Glutamatergic neuron (in vitro differentiated cells): ENCODE measurements around the gene AMELY. TPM values are rescaled to one million over a fixed set of nuclear protein-coding genes. Genes with fewer than 3 reads are reported as not detected.

Experiments used
- DNase-seq: peaks from one replicate; pipeline ENCODE4 v3.0.0; 2022
- H3K27ac Mint-ChIP-seq: one replicate; pipeline ENCODE4 v1.8.0; 2020; ENCODE audit warnings: mild to moderate bottlenecking, mixed read lengths, inconsistent platforms; ENCODE audit not compliant: unreplicated experiment
- H3K27me3 Mint-ChIP-seq: one replicate; pipeline ENCODE4 v1.8.0; 2020; ENCODE audit warnings: mild to moderate bottlenecking, moderate library complexity, mixed read lengths, inconsistent platforms; ENCODE audit not compliant: unreplicated experiment
- H3K36me3 Mint-ChIP-seq: one replicate; pipeline ENCODE4 v1.8.0; 2020; ENCODE audit warnings: mild to moderate bottlenecking, mixed read lengths, inconsistent platforms; ENCODE audit not compliant: unreplicated experiment
- H3K4me1 Mint-ChIP-seq: one replicate; pipeline ENCODE4 v1.8.0; 2020; ENCODE audit warnings: mild to moderate bottlenecking, low read depth, mixed read lengths, inconsistent platforms; ENCODE audit not compliant: unreplicated experiment
- H3K4me3 Mint-ChIP-seq: one replicate; pipeline ENCODE4 v1.8.0; 2020; ENCODE audit warnings: mild to moderate bottlenecking, mixed read lengths, inconsistent platforms; ENCODE audit not compliant: unreplicated experiment
- H3K9me3 Mint-ChIP-seq: one replicate; pipeline ENCODE4 v1.8.0; 2020; ENCODE audit warnings: mild to moderate bottlenecking, moderate library complexity, mixed read lengths, inconsistent platforms; ENCODE audit not compliant: unreplicated experiment
- total RNA-seq: library from RNA; stranded (reverse); fragmentation: NEBNext Ultra II Directional; extraction: Animal tissue kit (Norgen Biotek cat#: 25700); gene quantifications from one replicate; pipeline ENCODE4 v1.2.1, GENCODE V29; 2021; ENCODE audit not compliant: unreplicated experiment
- TF ChIP-seq, protein P1 (sequence below): fragments of 200-600 bp; sonication (generic); IDR thresholded peaks from one replicate; pipeline ENCODE4 v1.5.0; 2021; ENCODE audit not compliant: partially characterized antibody, unreplicated experiment

Gene AMELY
- total RNA-seq, 1 donor from 2014 or later, result not detected

GRCh38 chrY:6931779-6932396 lies 20.3 kb upstream of the AMELY start:
- H3K4me1 Mint-ChIP-seq, result no peaks in the 10 kb centered on the region
- H3K27me3 Mint-ChIP-seq, result peaks cover 1% of the 10 kb centered on the region

DNA sequence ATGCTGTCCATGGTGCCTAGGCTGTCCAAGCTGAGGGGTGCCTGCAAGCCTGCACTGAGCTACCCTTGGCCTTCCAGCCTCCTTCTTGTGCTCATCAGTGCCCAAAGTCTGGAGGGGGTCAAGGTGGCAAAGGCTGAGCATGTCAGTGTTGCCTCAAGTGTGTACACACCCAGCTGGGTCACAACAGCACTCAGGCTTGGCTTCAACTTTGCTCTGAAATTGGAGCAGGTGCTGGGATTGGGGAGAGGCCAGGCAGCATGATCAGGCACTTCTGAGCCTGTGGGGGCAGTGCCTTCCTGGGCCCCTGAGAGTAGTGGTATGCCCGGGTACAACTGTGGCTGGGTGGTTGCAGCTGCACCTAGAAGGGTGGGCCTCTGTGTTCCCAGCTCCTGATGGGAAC lies 17.7 kb upstream of the AMELY start:
- H3K4me3 Mint-ChIP-seq, result no peak overlapping the region
- no peaks in the 10 kb centered on the region for H3K4me1 Mint-ChIP-seq
- peaks cover 1% of the 10 kb centered on the region for H3K27me3 Mint-ChIP-seq
- no peak for DNase-seq
- H3K36me3 Mint-ChIP-seq, result no peaks in the 10 kb centered on the region
- H3K9me3 Mint-ChIP-seq, result no peaks in the 10 kb centered on the region
- H3K27ac Mint-ChIP-seq, result no peak overlapping the region
- TF ChIP-seq, protein P1, sequence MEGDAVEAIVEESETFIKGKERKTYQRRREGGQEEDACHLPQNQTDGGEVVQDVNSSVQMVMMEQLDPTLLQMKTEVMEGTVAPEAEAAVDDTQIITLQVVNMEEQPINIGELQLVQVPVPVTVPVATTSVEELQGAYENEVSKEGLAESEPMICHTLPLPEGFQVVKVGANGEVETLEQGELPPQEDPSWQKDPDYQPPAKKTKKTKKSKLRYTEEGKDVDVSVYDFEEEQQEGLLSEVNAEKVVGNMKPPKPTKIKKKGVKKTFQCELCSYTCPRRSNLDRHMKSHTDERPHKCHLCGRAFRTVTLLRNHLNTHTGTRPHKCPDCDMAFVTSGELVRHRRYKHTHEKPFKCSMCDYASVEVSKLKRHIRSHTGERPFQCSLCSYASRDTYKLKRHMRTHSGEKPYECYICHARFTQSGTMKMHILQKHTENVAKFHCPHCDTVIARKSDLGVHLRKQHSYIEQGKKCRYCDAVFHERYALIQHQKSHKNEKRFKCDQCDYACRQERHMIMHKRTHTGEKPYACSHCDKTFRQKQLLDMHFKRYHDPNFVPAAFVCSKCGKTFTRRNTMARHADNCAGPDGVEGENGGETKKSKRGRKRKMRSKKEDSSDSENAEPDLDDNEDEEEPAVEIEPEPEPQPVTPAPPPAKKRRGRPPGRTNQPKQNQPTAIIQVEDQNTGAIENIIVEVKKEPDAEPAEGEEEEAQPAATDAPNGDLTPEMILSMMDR, result no peak

More at GRCh38 chrY:6931779-6932396, 20.3 kb upstream of the AMELY start:
- no peaks in the 10 kb centered on the region for H3K9me3 Mint-ChIP-seq
- DNase-seq, result no peak
- TF ChIP-seq, protein P1, result no peak
- no peak overlapping the region for H3K4me3 Mint-ChIP-seq
- no peaks in the 10 kb centered on the region for H3K36me3 Mint-ChIP-seq
- no peak overlapping the region for H3K27ac Mint-ChIP-seq

DNA sequence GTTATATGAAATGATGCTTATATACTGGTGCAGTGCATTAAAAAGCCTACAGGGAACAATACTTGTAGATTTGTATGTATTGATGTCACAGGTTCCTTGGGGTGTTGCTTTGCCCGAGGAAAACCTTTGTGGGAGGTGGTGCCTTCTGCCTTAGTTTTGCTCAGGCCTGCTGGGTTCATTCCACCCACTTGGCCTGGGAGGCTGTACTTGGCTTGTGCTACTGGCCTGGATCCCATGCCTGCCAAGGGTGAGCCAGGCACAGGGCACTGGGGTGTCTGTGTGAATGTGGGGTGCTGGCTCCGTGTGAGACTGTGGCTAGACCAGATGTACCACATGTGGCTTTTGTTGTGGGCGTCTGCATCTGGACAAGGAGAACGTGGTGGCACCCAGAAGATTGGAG lies 16.7 kb upstream of the AMELY start:
- H3K36me3 Mint-ChIP-seq, result no peaks in the 10 kb centered on the region
- no peaks in the 10 kb centered on the region for H3K9me3 Mint-ChIP-seq
- H3K4me1 Mint-ChIP-seq, result no peaks in the 10 kb centered on the region
- no peak overlapping the region for H3K4me3 Mint-ChIP-seq
- DNase-seq, result no peak
- H3K27ac Mint-ChIP-seq, result no peak overlapping the region
- TF ChIP-seq, protein P1, result no peak
- peaks cover 1% of the 10 kb centered on the region for H3K27me3 Mint-ChIP-seq

DNA sequence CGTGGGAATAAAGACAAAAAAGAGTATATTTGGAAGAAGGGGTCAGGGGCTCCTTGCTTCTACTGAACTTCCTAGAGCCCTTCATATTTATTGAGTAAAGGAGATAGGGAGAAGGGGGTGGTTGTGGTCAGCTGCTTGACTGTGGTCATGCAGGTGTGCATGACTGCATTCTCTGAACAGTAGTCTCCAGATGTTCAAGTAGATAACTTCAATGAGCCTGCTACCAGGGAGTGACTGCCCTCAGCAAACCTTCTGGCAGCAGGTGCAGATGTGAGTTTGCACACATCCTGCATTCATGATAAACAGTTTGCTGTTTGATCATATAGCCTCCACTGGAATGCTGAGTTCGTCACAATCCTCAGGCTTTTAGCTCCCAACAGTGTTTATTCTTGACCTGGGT lies 9.5 kb upstream of the AMELY start:
- TF ChIP-seq, protein P1, result no peak
- DNase-seq, result no peak
- no peak overlapping the region for H3K4me3 Mint-ChIP-seq
- no peaks in the 10 kb centered on the region for H3K27me3 Mint-ChIP-seq
- no peaks in the 10 kb centered on the region for H3K36me3 Mint-ChIP-seq
- no peaks in the 10 kb centered on the region for H3K4me1 Mint-ChIP-seq
- no peaks in the 10 kb centered on the region for H3K9me3 Mint-ChIP-seq
- H3K27ac Mint-ChIP-seq, result no peak overlapping the region

DNA sequence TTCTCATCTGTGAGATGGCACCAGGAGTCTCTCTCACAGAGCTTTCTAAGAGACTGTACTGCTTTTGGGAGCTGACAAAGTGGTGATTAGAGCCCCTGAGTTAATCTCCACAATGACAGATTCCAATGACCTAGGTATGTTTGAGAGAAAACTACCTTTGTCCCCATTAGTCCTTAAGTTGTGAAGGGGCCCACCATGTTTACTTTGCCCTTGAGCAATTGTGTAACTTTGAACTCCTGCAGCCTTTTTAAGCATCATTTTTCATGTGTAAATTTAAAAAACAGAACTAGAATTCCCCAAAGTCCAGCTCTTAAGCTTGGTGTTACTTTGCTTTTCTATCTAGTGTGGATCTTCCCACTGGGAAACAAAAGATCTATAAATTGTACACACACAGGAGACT lies 1.8 kb upstream of the AMELY start:
- DNase-seq, result no peak
- H3K4me1 Mint-ChIP-seq, result peaks cover 2% of the 10 kb centered on the region
- H3K9me3 Mint-ChIP-seq, result peaks cover 5% of the 10 kb centered on the region
- H3K27ac Mint-ChIP-seq, result no peak overlapping the region
- H3K36me3 Mint-ChIP-seq, result no peaks in the 10 kb centered on the region
- H3K27me3 Mint-ChIP-seq, result no peaks in the 10 kb centered on the region
- TF ChIP-seq, protein P1, result no peak
- H3K4me3 Mint-ChIP-seq, result no peak overlapping the region
